Osteoblast (primary cell): Measurements from ENCODE around the gene SP8. TPM values are rescaled to one million over a fixed set of nuclear protein-coding genes. Genes with fewer than 3 reads are reported as not detected.

Source experiments
- DNase-seq: peaks from one replicate; pipeline ENCODE4 v3.0.0; 2011; ENCODE audit warnings: low spot score, mixed read lengths; ENCODE audit not compliant: insufficient read length; ENCODE audit errors: missing footprints
- H2AFZ ChIP-seq: 2 replicates; pipeline ENCODE4 v1.6.0; 2011; ENCODE audit warnings: mild to moderate bottlenecking, low read length
- H3K27ac ChIP-seq: 2 replicates; pipeline ENCODE4 v1.5.1; 2011; ENCODE audit warnings: mild to moderate bottlenecking, low read depth, low read length, moderate library complexity
- H3K27me3 ChIP-seq: 2 replicates; pipeline ENCODE4 v1.6.0; 2012; ENCODE audit warnings: mild to moderate bottlenecking, control low read depth, inconsistent platforms, low read length, moderate library complexity; ENCODE audit not compliant: insufficient read depth
- H3K36me3 ChIP-seq: 2 replicates; pipeline ENCODE4 v1.5.1; 2011; ENCODE audit warnings: mild to moderate bottlenecking, low read length, control low read depth, moderate library complexity; ENCODE audit not compliant: insufficient read depth
- H3K4me1 ChIP-seq: 2 replicates; pipeline ENCODE4 v1.5.1; 2011; ENCODE audit warnings: mild to moderate bottlenecking, low read length, control low read depth, moderate library complexity; ENCODE audit not compliant: insufficient read depth
- H3K4me2 ChIP-seq: 2 replicates; pipeline ENCODE4 v1.6.0; 2011; ENCODE audit warnings: mild to moderate bottlenecking, low read length; ENCODE audit not compliant: insufficient read depth
- H3K4me3 ChIP-seq: fragments of 200-600 bp; sonication (generic); 3 replicates; pipeline ENCODE4 v1.5.1; 2012; ENCODE audit warnings: mild to moderate bottlenecking, low read length, inconsistent platforms; ENCODE audit not compliant: insufficient read depth
- H3K79me2 ChIP-seq: 2 replicates; pipeline ENCODE4 v1.6.0; 2012; ENCODE audit warnings: mild to moderate bottlenecking, low read length, control low read depth, inconsistent platforms; ENCODE audit not compliant: insufficient read depth
- H3K9me3 ChIP-seq: 2 replicates; pipeline ENCODE4 v1.5.1; 2011; ENCODE audit warnings: low read depth, low read length, control low read depth
- H4K20me1 ChIP-seq: 2 replicates; pipeline ENCODE4 v1.6.0; 2012; ENCODE audit warnings: mild to moderate bottlenecking, low read length, control low read depth; ENCODE audit not compliant: insufficient read depth
- CTCF ChIP-seq: IDR thresholded peaks from 2 replicates; pipeline ENCODE4 v1.5.1; 2011; ENCODE audit warnings: mild to moderate bottlenecking, low read depth, low read length, moderate library complexity; ENCODE audit errors: extremely low read depth
- total RNA-seq: library from RNA; depleted of rRNA; stranded (reverse); fragments of >200 nt; gene quantifications from 2 replicates; pipeline ENCODE4 v1.2.3, GENCODE V29; 2012

SP8 gene
- total RNA-seq, 1 donor = not detected

- peaks cover 84% of the 10 kb centered on the region for H3K27me3 ChIP-seq
Observed at GRCh38 chr7:20795361-20795760, 8.7 kb upstream of the SP8 start.

GRCh38 chr7:20794676-20795075, 8.0 kb upstream of the SP8 start:
- Histone ChIP-seq H3K27ac (no peak overlapping the region), H3K79me2 (no peaks in the 10 kb centered on the region), H3K4me1 (peaks cover 5% of the 10 kb centered on the region), H3K4me2 (no peak overlapping the region), H4K20me1 (no peaks in the 10 kb centered on the region), H3K36me3 (no peaks in the 10 kb centered on the region), H3K4me3 (no peak overlapping the region), H3K27me3 (peaks cover 87% of the 10 kb centered on the region), H3K9me3 (no peaks in the 10 kb centered on the region), H2AFZ (no peak overlapping the region)
- no peak for DNase-seq
- TF ChIP-seq CTCF = no peak

More at GRCh38 chr7:20795361-20795760, 8.7 kb upstream of the SP8 start:
- Histone ChIP-seq H3K4me3 (no peak overlapping the region), H3K27ac (no peak overlapping the region), H3K4me1 (peaks cover 5% of the 10 kb centered on the region), H3K79me2 (no peaks in the 10 kb centered on the region), H4K20me1 (no peaks in the 10 kb centered on the region), H3K4me2 (no peak overlapping the region), H3K36me3 (no peaks in the 10 kb centered on the region), H3K9me3 (no peaks in the 10 kb centered on the region), H2AFZ (no peak overlapping the region)
- TF ChIP-seq CTCF = no peak
- no peak for DNase-seq

DNA sequence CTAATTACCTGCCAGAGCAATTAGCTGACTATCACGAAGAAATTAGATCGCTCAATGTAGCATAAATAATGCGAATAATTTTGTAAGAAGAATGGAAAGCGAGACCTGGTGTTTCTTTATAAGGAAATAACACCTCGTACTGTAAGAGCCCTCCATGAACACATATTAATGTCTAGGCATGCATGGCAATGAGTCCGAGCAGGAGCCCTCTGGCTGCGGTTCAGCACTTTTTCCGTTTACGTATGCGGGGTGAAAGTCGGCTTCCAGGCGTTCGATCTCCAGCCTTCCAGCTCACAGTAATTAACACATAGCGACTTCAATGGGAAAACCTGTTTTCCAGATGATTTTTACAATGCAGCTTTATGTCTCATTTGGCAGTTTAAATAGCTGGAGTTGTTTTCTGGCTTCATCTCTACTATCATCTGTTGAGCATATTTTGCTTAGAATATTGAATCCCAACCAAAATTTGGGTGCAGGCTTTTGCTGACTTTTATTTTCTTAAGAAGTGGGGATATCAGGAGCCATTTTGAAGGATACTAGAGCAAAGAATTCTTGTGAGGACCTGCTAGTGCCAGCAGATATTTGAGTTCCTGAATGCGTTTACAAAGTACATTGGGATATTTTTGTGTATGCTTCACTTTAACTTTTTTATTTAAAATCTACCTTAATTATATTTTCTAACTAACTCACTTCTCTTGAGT, 7.2 kb upstream of the SP8 start:
- Histone ChIP-seq H4K20me1 (no peaks in the 10 kb centered on the region), H3K9me3 (no peaks in the 10 kb centered on the region), H3K36me3 (no peaks in the 10 kb centered on the region), H3K27ac (no peak overlapping the region), H3K27me3 (peaks cover 80% of the 10 kb centered on the region), H3K79me2 (no peaks in the 10 kb centered on the region), H2AFZ (no peak overlapping the region), H3K4me1 (peaks cover 5% of the 10 kb centered on the region), H3K4me3 (no peak overlapping the region), H3K4me2 (no peak overlapping the region)
- no peak for TF ChIP-seq CTCF
- DNase-seq = no peak

- H3K4me1 ChIP-seq = peaks cover 5% of the 10 kb centered on the region
- no peak for DNase-seq
- no peak overlapping the region for H3K4me2 ChIP-seq
- no peak for TF ChIP-seq CTCF
- no peak overlapping the region for H3K4me3 ChIP-seq
- no peaks in the 10 kb centered on the region for H3K79me2 ChIP-seq
- no peaks in the 10 kb centered on the region for H3K36me3 ChIP-seq
- H2AFZ ChIP-seq = no peak overlapping the region
- peaks cover 82% of the 10 kb centered on the region for H3K27me3 ChIP-seq
- no peak overlapping the region for H3K27ac ChIP-seq
- H4K20me1 ChIP-seq = no peaks in the 10 kb centered on the region
- no peaks in the 10 kb centered on the region for H3K9me3 ChIP-seq
Observed at GRCh38 chr7:20793248-20793647, 6.6 kb upstream of the SP8 start.
